SK-N-SH treated with all-trans-retinoic acid at 6 μM for 48 hours (cell line): Measurements from ENCODE around the gene DNLZ.

Source experiments
- ATAC-seq: fragments of 200-7000 bp; cut with Tn5 transposase; 3 replicates; pipeline ENCODE4 v1.9.1; 2020; ENCODE audit warnings: mild to moderate bottlenecking, moderate library complexity
- ARNTL ChIP-seq: fragments of 450-650 bp; formaldehyde crosslinking; IDR thresholded peaks from 2 replicates; pipeline ENCODE4 v1.5.0; 2020; ENCODE audit warnings: low read depth, mild to moderate bottlenecking, moderate library complexity, borderline replicate concordance
- BACH2 ChIP-seq: fragments of 250-450 bp; sonication (Bioruptor Pico); IDR thresholded peaks from 2 replicates; pipeline ENCODE4 v1.9.0; 2021; ENCODE audit warnings: mild to moderate bottlenecking, borderline replicate concordance
- CREB5 ChIP-seq: fragments of 250-450 bp; sonication (Bioruptor Pico); IDR thresholded peaks from 2 replicates; pipeline ENCODE4 v1.5.1; 2020; ENCODE audit warnings: low read depth, mild to moderate bottlenecking, moderate library complexity
- CSDC2 ChIP-seq: fragments of 250-450 bp; sonication (Bioruptor Pico); IDR thresholded peaks from 2 replicates; pipeline ENCODE4 v1.5.0; 2020; ENCODE audit warnings: mild to moderate bottlenecking, moderate library complexity
- CSRNP3 ChIP-seq: fragments of 250-450 bp; sonication (Bioruptor Pico); IDR thresholded peaks from 2 replicates; pipeline ENCODE4 v1.5.1; 2021; ENCODE audit warnings: mild to moderate bottlenecking, moderate library complexity
- ESRRG ChIP-seq: fragments of 250-450 bp; sonication (Bioruptor Pico); IDR thresholded peaks from 2 replicates; pipeline ENCODE4 v1.6.1; 2021; ENCODE audit warnings: mild to moderate bottlenecking
- GLIS3 ChIP-seq: fragments of 250-450 bp; sonication (Bioruptor Pico); IDR thresholded peaks from 2 replicates; pipeline ENCODE4 v1.5.0; 2020; ENCODE audit warnings: mild to moderate bottlenecking, moderate library complexity
- ISL1 ChIP-seq: fragments of 250-450 bp; sonication (Bioruptor Pico); IDR thresholded peaks from 2 replicates; pipeline ENCODE4 v2.1.2; 2022; ENCODE audit warnings: mild to moderate bottlenecking, moderate library complexity
- OSR1 ChIP-seq: fragments of 250-450 bp; sonication (Bioruptor Pico); IDR thresholded peaks from 2 replicates; pipeline ENCODE4 v1.8.0; 2022; ENCODE audit warnings: moderate library complexity, mild to moderate bottlenecking, inconsistent platforms
- PPARA ChIP-seq: fragments of 250-450 bp; sonication (Bioruptor Pico); IDR thresholded peaks from 2 replicates; pipeline ENCODE4 v1.5.0; 2020; ENCODE audit warnings: mild to moderate bottlenecking, borderline replicate concordance
- RARB ChIP-seq: fragments of 250-450 bp; sonication (Bioruptor Pico); IDR thresholded peaks from 2 replicates; pipeline ENCODE4 v1.8.0; 2021; ENCODE audit warnings: mild to moderate bottlenecking, moderate library complexity
- SNAI2 ChIP-seq: fragments of 250-450 bp; sonication (Bioruptor Pico); IDR thresholded peaks from 2 replicates; pipeline ENCODE4 v1.5.0; 2020; ENCODE audit warnings: mild to moderate bottlenecking, moderate library complexity
- TCF4 ChIP-seq: fragments of 250-450 bp; sonication (Bioruptor Pico); IDR thresholded peaks from 2 replicates; pipeline ENCODE4 v1.8.0; 2021; ENCODE audit warnings: mild to moderate bottlenecking, moderate library complexity, borderline replicate concordance
- TOX ChIP-seq: fragments of 250-450 bp; sonication (Bioruptor Pico); IDR thresholded peaks from 2 replicates; pipeline ENCODE4 v1.8.0; 2021; ENCODE audit warnings: mild to moderate bottlenecking, moderate library complexity, borderline replicate concordance
- ZC3H10 ChIP-seq: fragments of 250-450 bp; sonication (Bioruptor Pico); IDR thresholded peaks from 2 replicates; pipeline ENCODE4 v1.5.1; 2021; ENCODE audit warnings: mild to moderate bottlenecking, moderate library complexity
- ZFP3 ChIP-seq: fragments of 250-450 bp; sonication (Bioruptor Pico); IDR thresholded peaks from 2 replicates; pipeline ENCODE4 v1.5.0; 2020; ENCODE audit warnings: mild to moderate bottlenecking, moderate library complexity
- ZFP30 ChIP-seq: fragments of 450-650 bp; formaldehyde crosslinking; IDR thresholded peaks from 2 replicates; pipeline ENCODE4 v1.5.0; 2022; ENCODE audit warnings: mild to moderate bottlenecking, moderate library complexity
- ZNF565 ChIP-seq: fragments of 450-650 bp; formaldehyde crosslinking; conservative IDR thresholded peaks from 2 replicates; pipeline ENCODE4 v1.5.0; 2020; ENCODE audit warnings: low read depth, mild to moderate bottlenecking, moderate library complexity
- ZNF8 ChIP-seq: fragments of 450-650 bp; formaldehyde crosslinking; IDR thresholded peaks from 2 replicates; pipeline ENCODE4 v1.5.0; 2020; ENCODE audit warnings: mild to moderate bottlenecking, moderate library complexity
- TF ChIP-seq, protein P1 (sequence below): fragments of 250-450 bp; sonication (Bioruptor Pico); IDR thresholded peaks from 2 replicates; pipeline ENCODE4 v1.8.0; 2020; ENCODE audit warnings: mild to moderate bottlenecking, moderate library complexity, borderline replicate concordance
- TF ChIP-seq, protein P2 (sequence below): fragments of 250-450 bp; sonication (Bioruptor Pico); IDR thresholded peaks from 2 replicates; pipeline ENCODE4 v1.5.0; 2020; ENCODE audit warnings: mild to moderate bottlenecking, moderate library complexity
- TF ChIP-seq, protein P3 (sequence below): fragments of 250-450 bp; sonication (Bioruptor Pico); IDR thresholded peaks from 2 replicates; pipeline ENCODE4 v1.8.0; 2021; ENCODE audit warnings: low read depth, mild to moderate bottlenecking, moderate library complexity, borderline replicate concordance

DNLZ gene

GRCh38 chr9:136334541-136334940, 29.0 kb downstream of the DNLZ start:
- no peak for ATAC-seq
- no peak for TF ChIP-seq GLIS3 (CRISPR knock-in tag)
- TF ChIP-seq CSDC2 (CRISPR knock-in tag): no peak
- TF ChIP-seq ARNTL (CRISPR knock-in tag): no peak
- TF ChIP-seq, protein P1, sequence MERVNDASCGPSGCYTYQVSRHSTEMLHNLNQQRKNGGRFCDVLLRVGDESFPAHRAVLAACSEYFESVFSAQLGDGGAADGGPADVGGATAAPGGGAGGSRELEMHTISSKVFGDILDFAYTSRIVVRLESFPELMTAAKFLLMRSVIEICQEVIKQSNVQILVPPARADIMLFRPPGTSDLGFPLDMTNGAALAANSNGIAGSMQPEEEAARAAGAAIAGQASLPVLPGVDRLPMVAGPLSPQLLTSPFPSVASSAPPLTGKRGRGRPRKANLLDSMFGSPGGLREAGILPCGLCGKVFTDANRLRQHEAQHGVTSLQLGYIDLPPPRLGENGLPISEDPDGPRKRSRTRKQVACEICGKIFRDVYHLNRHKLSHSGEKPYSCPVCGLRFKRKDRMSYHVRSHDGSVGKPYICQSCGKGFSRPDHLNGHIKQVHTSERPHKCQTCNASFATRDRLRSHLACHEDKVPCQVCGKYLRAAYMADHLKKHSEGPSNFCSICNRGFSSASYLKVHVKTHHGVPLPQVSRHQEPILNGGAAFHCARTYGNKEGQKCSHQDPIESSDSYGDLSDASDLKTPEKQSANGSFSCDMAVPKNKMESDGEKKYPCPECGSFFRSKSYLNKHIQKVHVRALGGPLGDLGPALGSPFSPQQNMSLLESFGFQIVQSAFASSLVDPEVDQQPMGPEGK (CRISPR knock-in tag): no peak
- TF ChIP-seq ISL1 (CRISPR knock-in tag): no peak
- TF ChIP-seq TCF4 (CRISPR knock-in tag): no peak
- no peak for TF ChIP-seq ZFP3
- TF ChIP-seq ZNF8 (CRISPR knock-in tag): no peak
- TF ChIP-seq TOX (CRISPR knock-in tag): no peak
- no peak for TF ChIP-seq CSRNP3 (CRISPR knock-in tag)
- TF ChIP-seq SNAI2 (CRISPR knock-in tag): no peak
- TF ChIP-seq BACH2: no peak
- TF ChIP-seq ZNF565 (CRISPR knock-in tag): no peak
- TF ChIP-seq ZFP30: no peak
- no peak for TF ChIP-seq RARB (CRISPR knock-in tag)
- TF ChIP-seq ESRRG (CRISPR knock-in tag): no peak
- TF ChIP-seq OSR1 (CRISPR knock-in tag): no peak

- no peak for ATAC-seq
- TF ChIP-seq ISL1 (CRISPR knock-in tag): no peak
- TF ChIP-seq ZNF565 (CRISPR knock-in tag): no peak
- TF ChIP-seq PPARA (CRISPR knock-in tag): no peak
- no peak for TF ChIP-seq RARB (CRISPR knock-in tag)
- TF ChIP-seq CSDC2 (CRISPR knock-in tag): no peak
Measured at GRCh38 chr9:136333486-136333885, 30.1 kb downstream of the DNLZ start.

DNA sequence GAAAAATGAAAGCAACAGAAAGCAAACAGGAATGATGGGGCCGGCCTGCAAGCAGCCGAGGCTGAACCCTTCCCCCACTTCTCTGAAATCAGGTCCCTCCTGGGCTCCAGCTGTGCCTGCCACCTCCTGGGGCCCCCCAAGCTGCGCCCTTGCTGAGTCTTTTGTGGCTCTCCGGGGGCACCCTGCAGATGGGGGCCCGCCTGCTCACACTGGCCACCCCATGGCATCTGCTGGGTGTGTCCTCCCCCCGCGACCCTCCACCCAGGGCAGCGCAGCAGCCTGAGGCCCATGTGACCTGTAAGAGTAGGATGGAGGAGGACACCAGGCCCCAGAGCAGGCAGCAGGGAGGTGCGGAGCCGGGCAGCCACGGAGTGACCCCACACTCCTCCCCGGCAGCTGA, 30.5 kb downstream of the DNLZ start:
- ATAC-seq: no peak
- TF ChIP-seq BACH2 (no peak), ZNF8 (CRISPR knock-in tag) (no peak), SNAI2 (CRISPR knock-in tag) (no peak), TCF4 (CRISPR knock-in tag) (no peak), RARB (CRISPR knock-in tag) (no peak), CSDC2 (CRISPR knock-in tag) (no peak), GLIS3 (CRISPR knock-in tag) (no peak), ZFP3 (no peak), ZFP30 (no peak), ZC3H10 (no peak), ARNTL (CRISPR knock-in tag) (no peak), PPARA (CRISPR knock-in tag) (no peak), CREB5 (CRISPR knock-in tag) (no peak), TOX (CRISPR knock-in tag) (no peak), CSRNP3 (CRISPR knock-in tag) (no peak), OSR1 (CRISPR knock-in tag) (no peak)
- TF ChIP-seq, protein P2, sequence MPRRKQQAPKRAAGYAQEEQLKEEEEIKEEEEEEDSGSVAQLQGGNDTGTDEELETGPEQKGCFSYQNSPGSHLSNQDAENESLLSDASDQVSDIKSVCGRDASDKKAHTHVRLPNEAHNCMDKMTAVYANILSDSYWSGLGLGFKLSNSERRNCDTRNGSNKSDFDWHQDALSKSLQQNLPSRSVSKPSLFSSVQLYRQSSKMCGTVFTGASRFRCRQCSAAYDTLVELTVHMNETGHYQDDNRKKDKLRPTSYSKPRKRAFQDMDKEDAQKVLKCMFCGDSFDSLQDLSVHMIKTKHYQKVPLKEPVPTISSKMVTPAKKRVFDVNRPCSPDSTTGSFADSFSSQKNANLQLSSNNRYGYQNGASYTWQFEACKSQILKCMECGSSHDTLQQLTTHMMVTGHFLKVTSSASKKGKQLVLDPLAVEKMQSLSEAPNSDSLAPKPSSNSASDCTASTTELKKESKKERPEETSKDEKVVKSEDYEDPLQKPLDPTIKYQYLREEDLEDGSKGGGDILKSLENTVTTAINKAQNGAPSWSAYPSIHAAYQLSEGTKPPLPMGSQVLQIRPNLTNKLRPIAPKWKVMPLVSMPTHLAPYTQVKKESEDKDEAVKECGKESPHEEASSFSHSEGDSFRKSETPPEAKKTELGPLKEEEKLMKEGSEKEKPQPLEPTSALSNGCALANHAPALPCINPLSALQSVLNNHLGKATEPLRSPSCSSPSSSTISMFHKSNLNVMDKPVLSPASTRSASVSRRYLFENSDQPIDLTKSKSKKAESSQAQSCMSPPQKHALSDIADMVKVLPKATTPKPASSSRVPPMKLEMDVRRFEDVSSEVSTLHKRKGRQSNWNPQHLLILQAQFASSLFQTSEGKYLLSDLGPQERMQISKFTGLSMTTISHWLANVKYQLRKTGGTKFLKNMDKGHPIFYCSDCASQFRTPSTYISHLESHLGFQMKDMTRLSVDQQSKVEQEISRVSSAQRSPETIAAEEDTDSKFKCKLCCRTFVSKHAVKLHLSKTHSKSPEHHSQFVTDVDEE: no peak
- TF ChIP-seq, protein P3, sequence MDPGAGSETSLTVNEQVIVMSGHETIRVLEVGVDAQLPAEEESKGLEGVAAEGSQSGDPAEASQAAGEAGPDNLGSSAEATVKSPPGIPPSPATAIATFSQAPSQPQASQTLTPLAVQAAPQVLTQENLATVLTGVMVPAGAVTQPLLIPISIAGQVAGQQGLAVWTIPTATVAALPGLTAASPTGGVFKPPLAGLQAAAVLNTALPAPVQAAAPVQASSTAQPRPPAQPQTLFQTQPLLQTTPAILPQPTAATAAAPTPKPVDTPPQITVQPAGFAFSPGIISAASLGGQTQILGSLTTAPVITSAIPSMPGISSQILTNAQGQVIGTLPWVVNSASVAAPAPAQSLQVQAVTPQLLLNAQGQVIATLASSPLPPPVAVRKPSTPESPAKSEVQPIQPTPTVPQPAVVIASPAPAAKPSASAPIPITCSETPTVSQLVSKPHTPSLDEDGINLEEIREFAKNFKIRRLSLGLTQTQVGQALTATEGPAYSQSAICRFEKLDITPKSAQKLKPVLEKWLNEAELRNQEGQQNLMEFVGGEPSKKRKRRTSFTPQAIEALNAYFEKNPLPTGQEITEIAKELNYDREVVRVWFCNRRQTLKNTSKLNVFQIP (CRISPR knock-in tag): no peak
- TF ChIP-seq, protein P1 (CRISPR knock-in tag): no peak
- TF ChIP-seq, all 23 proteins: peak for 0
